ENCODE data around the gene CLEC12A.

The CLEC12A gene

GRCh38 chr12:10033783-10034545 lies 62.8 kb downstream of the CLEC12A start:
- no peaks in the 10 kb centered on the region for H3K36me3 Mint-ChIP-seq (ENCODE audit: low read depth)
- H3K27ac Mint-ChIP-seq = no peak overlapping the region
- DNase-seq (no peak), ATAC-seq (no peak)
- H3K9me3 Mint-ChIP-seq = no peaks in the 10 kb centered on the region
- H3K4me1 Mint-ChIP-seq = no peaks in the 10 kb centered on the region
- H3K4me3 Mint-ChIP-seq = no peak overlapping the region
- peaks cover 4% of the 10 kb centered on the region for H3K27me3 Mint-ChIP-seq

Data from activated naive CD8-positive, alpha-beta T cell treated with anti-CD3 and anti-CD28 coated beads, Interleukin-2, amount 50 U/mL, for 24 hours (primary cell).